HG03442 (cell line): ENCODE measurements around the gene UBALD2.
"Not testable (repeated sequence)": the region's sequence is repeated elsewhere in the genome, so short reads cannot be mapped to it uniquely, and the experiment has no call there.

ENCODE experiments used
- ATAC-seq: cut with Tn5 transposase; IDR thresholded peaks from one replicate; pipeline ENCODE4 v1.9.1; 2021; ENCODE audit warnings: mild to moderate bottlenecking, moderate library complexity; ENCODE audit not compliant: unreplicated experiment

Gene UBALD2

DNA sequence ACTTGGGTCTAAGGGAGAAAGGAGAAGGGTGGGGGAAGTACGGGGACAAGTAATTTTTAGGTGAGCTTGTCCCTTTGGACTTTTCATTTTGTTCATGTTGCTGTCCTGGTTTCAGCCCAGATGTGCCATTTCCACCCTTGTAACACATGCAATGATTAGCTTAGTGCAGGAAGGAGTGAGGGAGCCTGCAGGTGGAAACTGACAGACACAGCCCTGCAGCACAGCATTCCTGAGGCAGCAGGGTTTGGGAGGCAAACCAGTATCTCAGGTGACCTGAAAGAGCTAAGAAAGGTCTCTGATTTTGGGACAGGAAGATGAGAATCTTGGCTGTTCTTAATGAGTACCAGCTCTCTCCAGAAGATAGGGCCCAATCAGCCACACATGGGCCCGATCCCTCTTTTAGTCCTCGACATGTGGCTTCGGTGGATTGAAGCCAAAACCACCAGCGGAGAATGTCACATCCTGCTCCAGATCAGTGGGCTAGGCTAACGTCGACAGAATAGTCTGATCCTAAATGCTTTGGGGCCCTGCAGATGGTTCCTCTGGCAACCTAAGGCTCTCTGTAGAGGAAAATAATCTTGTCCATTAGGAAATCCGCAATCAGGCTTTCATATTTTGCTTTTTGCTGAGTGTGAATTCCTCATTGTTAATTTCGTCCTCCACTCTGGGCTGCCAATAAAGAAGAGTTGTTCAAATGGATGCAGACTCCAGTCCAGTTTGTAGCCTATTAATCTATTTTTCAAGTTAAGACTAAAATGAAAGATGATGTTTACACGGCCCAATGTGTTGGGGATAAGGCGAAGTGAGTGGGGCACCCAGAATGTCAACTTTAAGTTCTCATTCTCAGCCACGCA, 21.1 kb upstream of the UBALD2 start:
- no peak for ATAC-seq

DNA sequence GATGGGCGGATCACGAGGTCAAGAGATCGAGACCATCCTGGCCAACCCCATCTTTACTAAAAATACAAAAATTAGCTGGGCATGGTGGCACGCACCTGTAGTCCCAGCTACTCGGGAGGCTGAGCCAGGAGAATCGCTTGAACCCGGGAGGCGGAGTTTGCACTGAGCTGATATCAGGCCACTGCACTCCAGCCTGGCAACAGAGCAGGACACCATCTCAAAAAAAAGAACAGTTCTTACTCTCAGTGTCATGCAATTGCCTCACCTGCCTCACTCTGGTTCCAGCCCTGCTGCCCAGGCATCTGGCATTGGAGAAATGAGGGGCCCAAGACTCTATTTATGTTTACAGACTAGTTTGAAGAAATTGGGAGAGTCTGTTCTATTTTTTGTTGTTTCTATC, 20.4 kb upstream of the UBALD2 start:
- ATAC-seq, result not testable (repeated sequence)

DNA sequence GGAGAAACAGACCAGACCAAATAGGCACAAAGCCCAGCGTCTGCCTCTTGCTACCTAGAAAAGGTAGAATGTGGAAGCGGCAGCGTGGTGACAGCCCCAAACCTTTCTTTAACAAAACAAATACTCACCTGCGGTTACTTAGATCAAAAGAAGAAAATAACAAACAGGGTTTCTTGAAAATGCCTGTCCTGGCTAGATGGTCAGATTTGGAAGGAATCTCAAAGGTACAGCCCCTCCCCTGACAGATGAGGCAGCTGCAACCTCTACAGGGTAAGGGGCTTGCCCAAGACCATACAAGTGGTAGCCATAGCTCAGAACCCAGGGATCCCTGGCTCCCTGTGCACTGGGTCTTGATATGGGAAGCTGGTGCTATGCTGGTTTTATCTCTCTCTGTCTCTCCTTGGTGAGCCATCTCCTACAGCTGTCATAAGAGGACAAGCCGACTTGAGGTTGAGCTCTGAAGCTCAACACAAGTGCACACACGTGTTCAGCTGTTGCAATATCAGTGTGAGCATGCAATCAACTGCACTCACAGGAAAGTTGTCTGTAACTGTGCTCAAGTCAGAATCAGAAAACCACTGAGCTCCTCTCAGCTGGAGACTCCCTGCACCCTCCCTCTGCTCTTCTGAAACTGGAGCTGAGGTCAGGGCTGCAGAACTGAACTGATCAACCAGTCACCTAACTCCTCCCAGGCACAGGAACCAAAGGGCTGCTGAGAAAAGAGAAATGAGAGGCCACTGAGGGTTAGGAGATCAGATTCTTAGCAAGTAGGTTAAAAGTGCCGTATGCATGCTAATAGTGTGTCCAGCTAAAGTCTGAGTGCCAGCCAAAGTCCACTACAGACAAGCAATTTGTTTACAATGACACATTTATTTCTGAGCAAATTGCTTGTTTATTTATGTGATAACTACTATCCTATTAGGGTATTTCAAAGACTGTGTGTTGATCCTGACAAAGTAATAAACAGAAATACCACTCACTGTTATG, 18.8 kb upstream of the UBALD2 start:
- peak; percentile 92 for ATAC-seq

DNA sequence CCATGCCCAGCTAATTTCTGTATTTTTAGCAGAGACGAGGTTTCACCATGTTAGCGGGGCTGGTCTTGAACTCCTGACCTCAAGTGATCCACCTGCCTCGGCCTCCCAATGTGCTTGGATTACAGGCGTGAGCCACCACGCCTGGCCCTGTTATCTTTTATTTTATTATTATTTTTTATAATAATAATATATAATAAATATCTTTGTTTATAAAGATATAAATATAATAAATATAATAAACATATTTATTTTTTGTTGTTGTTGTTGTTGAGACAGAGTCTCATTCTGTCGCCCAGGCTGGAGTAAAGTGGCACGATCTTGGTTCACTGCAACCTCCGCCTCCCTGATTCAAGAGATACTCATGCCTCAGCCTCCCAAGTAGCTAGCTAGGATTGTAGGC, 17.8 kb upstream of the UBALD2 start:
- ATAC-seq, result no peak

DNA sequence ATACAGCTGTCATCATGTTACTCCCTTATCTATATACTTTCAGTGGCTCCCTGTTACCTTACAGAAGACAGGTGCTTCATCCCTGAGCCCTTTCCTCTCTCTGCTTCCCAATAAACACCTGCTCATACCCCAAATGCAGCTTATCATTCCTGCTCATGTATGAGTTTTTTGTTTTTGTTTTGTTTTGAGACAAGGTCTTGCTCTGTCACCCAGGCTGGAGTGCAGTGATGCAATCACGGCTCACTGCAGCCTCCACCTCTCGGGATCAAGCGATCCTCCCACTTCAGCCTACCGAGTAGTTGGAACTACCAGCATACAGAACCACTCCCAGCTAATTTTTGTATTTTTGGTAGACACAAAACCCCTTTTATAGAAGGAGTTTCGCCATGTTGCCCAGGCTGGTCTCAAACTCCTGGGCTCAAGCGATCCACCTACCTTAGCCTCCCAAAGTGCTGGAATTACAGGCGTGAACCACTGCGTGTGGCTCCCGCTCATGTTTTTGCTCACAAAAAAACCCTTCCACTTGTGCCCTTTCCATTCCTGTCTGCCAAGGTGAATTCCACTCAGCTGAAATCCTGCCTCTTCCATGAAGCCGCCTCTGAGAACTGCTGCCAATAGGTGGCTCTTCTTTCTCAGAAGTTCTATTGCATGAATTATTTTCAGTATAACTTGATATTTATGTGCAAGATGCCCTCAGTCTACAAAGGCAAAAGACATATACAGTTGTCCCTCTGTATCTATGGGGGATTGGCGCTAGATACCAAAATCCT, 16.9 kb upstream of the UBALD2 start:
- no peak for ATAC-seq

DNA sequence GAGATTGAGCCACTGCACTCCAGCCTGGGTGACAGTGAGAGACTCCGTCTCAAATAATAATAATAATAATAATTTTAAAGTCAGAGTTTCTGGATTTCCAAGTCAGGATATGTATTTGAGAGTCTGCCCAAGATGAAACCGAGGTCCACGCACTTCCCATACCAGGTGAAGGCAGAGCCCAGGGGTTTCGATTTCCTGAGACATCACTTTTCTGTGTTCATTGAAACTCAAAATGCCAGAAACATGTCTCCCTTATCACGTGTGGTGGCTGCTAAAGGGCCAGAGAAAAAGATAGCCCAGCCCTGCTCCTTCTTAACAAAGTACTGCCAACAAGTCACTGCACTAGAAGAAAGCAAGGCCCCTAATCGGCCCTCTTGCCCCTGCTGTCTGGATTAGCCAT, 15.0 kb upstream of the UBALD2 start:
- ATAC-seq, result no peak

DNA sequence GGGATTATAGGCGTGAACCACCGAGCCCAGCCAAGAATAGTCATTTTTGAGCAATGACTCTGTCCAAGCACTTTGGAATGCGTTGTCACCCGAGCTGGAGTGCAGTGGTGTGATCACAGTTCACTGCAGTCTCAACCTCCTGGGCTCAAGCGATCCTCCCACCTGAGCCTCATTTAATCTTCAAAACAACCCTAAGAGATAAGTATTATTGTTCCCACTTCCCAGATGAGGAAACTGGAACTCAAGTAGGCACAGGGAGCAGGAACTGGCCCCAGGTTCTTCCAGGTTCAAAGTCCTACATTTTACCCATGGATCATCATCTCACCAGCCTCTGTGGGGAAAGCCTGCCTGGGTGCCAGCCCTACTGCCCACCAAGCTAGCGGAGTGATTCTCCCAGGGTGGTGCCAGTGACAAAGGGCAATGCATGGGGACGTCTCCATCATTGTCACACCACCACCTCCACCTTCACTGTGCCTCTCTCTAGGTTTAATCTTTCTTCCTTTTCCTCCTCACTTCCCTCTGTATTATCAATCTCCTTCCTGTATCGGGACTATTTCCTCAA, 13.6 kb upstream of the UBALD2 start:
- ATAC-seq, result no peak

DNA sequence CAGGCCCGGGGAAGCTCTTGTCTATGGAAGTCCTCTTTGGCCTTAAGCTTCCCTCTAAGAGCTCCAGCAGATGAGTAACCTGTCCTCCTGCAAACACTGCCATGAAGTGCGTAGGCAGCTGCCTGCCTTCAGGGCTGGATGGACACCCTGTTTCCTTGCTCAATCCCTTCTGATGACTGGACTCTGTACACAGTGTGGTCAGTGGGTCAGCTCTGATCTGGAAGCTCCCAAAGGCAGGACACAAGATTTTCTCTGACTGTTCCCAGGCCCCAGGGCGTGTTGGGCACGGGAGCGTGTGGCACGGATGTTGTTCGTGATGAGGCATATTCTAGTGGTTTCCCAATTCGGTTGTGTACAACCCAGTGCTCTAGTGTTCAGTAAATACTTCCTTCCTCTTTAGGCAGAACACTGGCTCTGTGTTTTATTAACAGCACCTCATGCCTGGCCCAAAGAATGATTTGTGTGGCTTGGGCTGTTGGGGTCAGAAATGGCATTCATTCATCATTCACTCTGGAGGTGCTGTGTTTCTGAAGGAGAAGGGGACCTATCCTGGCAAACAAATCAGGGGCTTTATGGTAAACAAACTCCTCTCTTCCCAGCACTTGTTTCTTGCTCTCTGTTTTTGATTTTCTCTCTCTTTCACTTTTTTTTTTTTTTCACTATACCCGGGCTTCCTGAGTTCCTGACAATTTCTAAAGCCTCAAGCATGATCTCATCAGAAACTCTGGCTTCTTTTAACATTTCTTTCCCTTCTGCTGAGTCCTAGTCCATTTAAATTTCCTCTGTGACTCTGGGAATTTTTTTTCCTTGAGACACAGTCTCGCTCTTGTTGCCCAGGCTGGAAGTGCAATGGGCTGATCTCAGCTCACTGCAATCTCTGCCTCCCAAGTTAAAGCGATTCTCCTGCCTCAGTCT, 12.9 kb upstream of the UBALD2 start:
- no peak for ATAC-seq

DNA sequence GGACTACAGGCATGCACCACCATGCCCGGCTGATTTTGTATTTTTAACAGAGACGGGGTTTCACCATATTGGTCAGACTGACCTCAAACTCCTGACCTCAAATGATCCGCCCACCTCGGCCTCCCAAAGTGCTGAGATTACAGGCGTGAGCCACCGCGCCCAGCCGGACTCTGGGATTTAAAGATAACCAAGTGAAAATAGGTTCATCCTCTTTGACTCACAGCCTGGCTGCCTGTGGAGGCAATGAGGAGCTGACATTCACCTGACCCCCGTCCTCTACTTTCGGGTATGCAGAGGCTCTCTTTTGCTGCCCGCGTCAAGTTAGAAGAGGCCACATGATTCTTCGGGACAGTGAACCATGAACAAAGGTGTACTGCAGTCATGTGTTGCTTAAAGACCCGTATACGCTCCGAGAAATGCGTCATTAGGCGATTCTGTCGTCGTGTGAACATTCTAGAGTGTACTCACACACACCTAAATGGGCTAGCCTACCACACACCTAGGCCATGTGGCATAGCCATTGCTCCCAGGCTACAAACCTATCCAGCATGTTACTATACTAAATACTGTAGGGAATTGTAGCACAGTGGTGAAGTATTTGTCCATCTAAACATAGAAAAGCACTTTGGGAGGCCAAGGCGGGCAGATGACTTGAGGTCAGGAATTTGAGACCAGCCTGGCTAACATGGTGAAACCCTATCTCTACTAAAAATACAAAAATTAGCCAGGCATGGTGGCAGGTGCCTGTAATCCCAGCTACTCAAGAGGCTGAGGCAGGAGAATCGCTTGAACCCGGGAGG, 12.0 kb upstream of the UBALD2 start:
- not testable (repeated sequence) for ATAC-seq

DNA sequence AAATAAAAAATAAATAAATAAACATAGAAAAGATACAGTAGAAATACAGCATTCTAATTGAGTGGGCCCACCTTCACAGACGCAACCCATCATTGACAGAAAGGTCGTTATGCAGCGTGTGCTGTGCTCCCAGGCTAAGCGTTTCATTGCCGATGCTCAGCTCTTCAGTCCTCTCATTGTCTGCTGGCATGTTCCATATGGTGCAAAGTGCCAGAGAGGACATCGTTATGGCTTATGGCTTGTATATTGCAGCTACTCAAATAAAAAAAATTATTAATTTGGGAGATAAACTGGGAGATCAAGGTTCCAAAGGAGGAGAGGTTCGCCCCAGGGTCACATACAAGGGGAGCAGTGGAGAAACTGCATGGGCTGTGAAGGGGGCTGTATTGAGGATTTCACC, 11.3 kb upstream of the UBALD2 start:
- ATAC-seq, result no peak

DNA sequence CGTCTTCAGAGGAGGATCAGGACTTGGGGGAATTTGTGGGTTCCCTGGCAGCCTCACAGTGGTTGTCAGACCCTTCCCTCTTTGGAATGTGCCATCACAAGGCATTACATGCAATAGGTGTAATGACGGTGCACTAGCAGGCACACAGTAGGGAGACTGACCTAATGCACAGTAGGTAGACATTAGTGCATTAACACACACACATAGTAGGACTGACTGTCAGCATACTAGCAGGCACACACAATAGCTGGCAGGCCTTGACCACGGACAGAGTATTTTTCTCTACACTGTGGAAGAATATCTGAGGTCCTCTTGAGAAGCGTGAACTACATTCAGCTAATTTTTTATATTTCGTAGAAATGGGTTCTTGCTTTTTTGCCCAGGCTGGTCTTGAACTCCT, 10.9 kb upstream of the UBALD2 start:
- no peak for ATAC-seq

DNA sequence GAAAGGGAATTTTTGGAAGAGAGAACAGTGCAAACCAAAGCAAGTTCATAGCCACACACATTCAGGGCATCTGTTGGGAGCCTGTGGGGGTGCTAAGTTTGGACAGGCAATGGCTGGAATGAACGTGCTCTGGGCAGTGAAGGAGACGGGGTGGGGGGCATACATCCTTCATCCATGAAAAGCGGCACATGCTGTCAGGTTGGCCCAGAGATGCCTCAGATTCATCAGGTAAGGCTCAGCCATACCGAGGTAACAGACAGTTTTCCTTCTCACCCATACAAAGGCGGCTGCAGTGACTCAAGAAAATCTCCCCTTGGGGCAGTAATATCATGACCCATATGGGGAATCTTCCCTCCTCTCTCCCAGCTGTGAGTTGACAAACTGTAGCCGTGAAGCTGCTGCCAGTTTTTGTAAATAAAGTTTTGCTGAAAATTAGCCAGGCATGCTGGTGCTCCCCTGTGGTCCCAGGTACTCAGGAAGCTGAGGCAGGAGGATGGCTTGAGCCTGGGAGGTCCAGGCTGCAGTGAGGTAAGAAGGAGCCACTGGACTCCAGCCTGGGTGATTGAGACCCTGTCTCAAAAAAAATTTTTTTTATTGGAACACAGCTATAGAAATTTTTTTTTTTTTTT, 9.2 kb upstream of the UBALD2 start:
- no peak for ATAC-seq

DNA sequence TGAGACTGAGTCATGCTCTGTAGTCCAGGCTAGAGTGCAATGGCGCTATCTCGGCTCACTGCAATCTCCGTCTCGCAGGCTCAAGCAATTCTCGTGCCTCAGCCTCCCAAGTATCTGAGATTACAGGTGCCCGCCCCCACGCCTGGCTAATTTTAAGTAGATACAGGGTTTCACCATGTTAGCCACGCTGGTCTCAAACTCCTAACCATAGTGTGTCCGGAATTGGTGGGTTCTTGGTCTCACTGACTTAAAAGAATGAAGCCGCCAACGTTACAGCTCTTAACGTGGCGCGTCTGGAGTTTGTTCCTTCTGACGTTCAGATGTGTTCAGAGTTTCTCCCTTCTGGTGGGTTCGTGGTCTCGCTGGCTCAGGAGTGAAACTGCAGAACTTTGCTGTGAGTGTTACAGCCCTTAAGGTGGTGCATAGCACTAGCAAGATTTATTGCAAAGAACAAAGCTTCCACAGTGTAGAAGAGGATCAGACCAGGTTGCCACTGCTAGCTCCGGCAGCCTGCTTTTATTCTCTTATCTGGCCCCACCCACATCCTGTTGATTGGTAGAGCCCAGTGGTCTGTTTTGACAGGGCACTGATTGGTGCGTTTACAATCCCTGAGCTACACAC, 8.6 kb upstream of the UBALD2 start:
- ATAC-seq, result not testable (repeated sequence)

DNA sequence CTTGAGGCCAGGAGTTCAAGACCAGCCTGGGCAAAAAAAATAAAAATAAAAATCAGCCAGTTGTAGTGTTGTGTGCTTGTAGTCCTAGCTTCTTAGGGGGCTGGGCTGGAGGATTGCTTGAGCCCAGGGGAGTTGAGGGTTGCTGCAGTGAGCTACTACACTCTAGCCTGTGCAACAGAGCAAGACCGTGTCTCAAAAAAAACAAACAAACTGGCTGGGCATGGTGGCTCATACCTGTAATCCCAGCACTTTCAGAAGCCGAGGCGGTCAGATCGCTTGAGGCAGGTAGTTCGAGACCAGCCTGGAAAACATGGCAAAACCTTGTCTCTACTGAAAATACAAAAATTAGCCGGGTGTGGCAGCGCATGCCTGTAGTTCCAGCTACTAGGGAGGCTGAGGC, 4.9 kb upstream of the UBALD2 start:
- no peak for ATAC-seq

DNA sequence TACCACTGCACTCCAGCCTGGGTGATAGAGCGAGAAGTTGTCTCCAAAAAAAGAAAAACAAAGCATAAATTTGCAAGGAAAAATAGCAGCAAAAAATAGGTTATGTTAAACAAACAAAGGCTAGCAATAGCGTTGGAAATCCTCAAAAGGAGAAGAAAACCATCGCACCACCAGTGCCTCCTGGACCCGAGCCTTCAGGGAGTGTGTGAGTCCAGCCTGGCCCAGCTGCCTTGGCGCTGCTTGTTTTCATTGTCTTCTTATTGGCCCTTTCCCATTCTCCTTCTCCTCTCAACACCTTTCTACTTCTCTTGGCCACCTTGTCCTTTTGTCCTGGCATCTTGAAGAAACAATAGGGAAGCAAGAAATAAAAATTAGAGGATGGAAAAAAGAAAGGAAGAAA, 4.5 kb upstream of the UBALD2 start:
- no peak for ATAC-seq

DNA sequence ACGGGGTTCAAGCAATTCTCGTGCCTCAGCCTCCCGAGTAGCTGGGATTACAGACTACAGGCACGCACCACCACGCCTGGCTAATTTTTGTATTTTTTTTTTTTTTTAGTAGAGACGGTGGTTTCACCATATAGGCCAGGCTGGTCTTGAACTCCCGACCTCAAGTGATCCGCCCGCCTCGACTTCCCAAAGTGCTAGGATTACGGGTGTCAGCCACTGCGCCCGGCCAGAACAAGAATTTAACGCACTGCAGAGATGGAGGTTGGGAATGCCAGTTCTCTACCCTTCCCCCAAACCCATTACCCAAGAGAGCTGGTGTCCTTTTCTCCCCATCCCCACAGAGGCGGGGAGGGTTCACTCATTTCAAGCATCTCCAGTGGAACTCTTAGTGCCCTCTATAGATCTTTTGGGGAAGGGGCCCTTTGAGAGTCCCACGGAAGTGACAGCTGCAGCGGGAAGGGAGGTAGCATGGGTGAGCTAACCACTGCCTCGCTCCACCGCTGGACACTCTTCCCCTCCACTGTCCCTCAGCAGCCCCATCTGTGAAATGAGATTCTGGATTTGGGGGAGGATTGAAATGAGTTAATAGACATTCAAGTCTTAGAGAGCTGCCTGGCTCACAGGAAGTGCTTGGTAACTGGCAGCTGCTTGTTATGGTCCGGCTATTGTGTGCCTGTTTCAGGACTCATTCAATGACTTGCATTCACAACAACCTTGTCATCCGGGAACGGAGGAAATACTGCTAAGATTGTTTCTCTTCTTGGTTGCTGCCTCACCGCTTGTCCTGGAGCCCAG, 3.5 kb upstream of the UBALD2 start:
- no peak for ATAC-seq

DNA sequence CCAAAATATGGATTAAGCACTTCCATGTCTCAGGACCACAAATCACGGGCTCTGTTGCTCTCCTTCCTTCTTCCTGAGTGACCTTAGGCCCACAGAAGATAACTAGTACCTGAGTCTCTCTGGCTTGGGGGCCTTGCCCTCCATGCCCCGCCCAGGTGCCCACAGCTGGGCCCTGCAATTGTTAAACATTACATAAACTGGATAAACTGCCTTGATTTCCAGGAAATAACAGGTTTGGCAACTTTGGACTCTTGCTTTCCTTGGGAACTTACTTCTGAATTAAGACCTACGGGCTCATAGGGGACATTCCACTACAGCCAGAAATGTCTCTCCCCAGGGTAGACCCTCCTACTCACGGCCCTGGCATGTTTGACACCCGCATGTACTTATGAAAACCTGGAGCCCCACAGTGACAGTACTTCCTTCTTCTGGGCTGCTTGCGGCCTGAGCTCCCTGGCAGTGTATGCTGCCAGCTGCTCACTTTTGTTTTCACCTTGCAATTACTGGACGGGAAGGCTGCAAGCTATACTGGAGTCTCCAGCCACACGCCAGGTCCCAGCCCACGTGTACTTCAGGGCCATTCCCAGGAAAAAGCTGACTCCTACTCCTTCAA, 2.3 kb upstream of the UBALD2 start:
- ATAC-seq, result no peak
